WTC11 (cell line): ENCODE results near the gene LMO2. TPM values are rescaled to one million over a fixed set of nuclear protein-coding genes. Genes with fewer than 3 reads are reported as not detected.

Experiments used
- ATAC-seq: fragments of 200-7000 bp; cut with Tn5 transposase; 2 replicates; pipeline ENCODE4 v1.10.0; 2021; ENCODE audit warnings: mild to moderate bottlenecking, moderate library complexity
- CTCF ChIA-PET: fragments of 300-600 bp; sonication (Branson Sonifier 250); formaldehyde crosslinking; loops from one replicate; lab custom pipeline; 2021; ENCODE audit warnings: antibody characterized with exemption; lab: Charles Lee
- POLR2A ChIA-PET: fragments of 350-600 bp; sonication (Branson Sonifier 250); formaldehyde crosslinking; loops from one replicate; lab custom pipeline; 2021; ENCODE audit warnings: antibody characterized with exemption; lab: Charles Lee
- DNase-seq: peaks from one replicate; pipeline ENCODE4 v3.0.0; 2021; ENCODE audit warnings: low spot score
- H3K27ac Mint-ChIP-seq: 2 replicates; pipeline ENCODE4 v1.8.0; 2021; ENCODE audit warnings: mixed read lengths
- H3K27me3 Mint-ChIP-seq: 2 replicates; pipeline ENCODE4 v1.8.0; 2021; ENCODE audit warnings: low read depth, mild to moderate bottlenecking, moderate library complexity, mixed read lengths
- H3K36me3 Mint-ChIP-seq: 2 replicates; pipeline ENCODE4 v1.8.0; 2021; ENCODE audit warnings: mixed read lengths
- H3K4me1 Mint-ChIP-seq: 2 replicates; pipeline ENCODE4 v1.8.0; 2022; ENCODE audit warnings: mixed read lengths
- H3K4me3 Mint-ChIP-seq: 2 replicates; pipeline ENCODE4 v1.8.0; 2021; ENCODE audit warnings: mild to moderate bottlenecking, moderate library complexity, mixed read lengths
- H3K9me3 Mint-ChIP-seq: 2 replicates; pipeline ENCODE4 v1.8.0; 2021; ENCODE audit warnings: mixed read lengths
- ARID4B ChIP-seq: sonication (generic); formaldehyde crosslinking; IDR thresholded peaks from 2 replicates; pipeline ENCODE4 v1.8.0; 2023; ENCODE audit warnings: missing genetic modification reagents, mild to moderate bottlenecking, borderline replicate concordance
- CREB1 ChIP-seq: sonication (generic); formaldehyde crosslinking; IDR thresholded peaks from 2 replicates; pipeline ENCODE4 v1.8.0; 2023; ENCODE audit warnings: mild to moderate bottlenecking, missing genetic modification reagents
- E2F4 ChIP-seq: sonication (generic); formaldehyde crosslinking; IDR thresholded peaks from 2 replicates; pipeline ENCODE4 v1.8.1; 2022; ENCODE audit warnings: low read depth, mild to moderate bottlenecking, moderate library complexity, missing genetic modification reagents, borderline replicate concordance
- E2F5 ChIP-seq: sonication (generic); formaldehyde crosslinking; IDR thresholded peaks from 2 replicates; pipeline ENCODE4 v1.8.1; 2022; ENCODE audit warnings: mild to moderate bottlenecking, moderate library complexity, missing genetic modification reagents
- GABPB1 ChIP-seq: sonication (generic); formaldehyde crosslinking; IDR thresholded peaks from 2 replicates; pipeline ENCODE4 v1.8.1; 2023; ENCODE audit warnings: mild to moderate bottlenecking, missing genetic modification reagents
- HMGA2 ChIP-seq: fragments of 250-450 bp; sonication (Bioruptor Pico); IDR thresholded peaks from 2 replicates; pipeline ENCODE4 v1.4.0; 2021; ENCODE audit warnings: mild to moderate bottlenecking, moderate library complexity
- HMGXB4 ChIP-seq: sonication (generic); formaldehyde crosslinking; IDR thresholded peaks from 2 replicates; pipeline ENCODE4 v1.8.1; 2023; ENCODE audit warnings: mild to moderate bottlenecking, moderate library complexity, missing genetic modification reagents
- JAZF1 ChIP-seq: fragments of 250-450 bp; sonication (Bioruptor Pico); IDR thresholded peaks from 2 replicates; pipeline ENCODE4 v1.9.0; 2021; ENCODE audit warnings: moderate library complexity, mild to moderate bottlenecking, inconsistent platforms
- NFYB ChIP-seq: sonication (generic); formaldehyde crosslinking; conservative IDR thresholded peaks from 2 replicates; pipeline ENCODE4 v1.8.0; 2022; ENCODE audit warnings: low read depth, missing genetic modification reagents
- NR3C1 ChIP-seq: sonication (generic); formaldehyde crosslinking; conservative IDR thresholded peaks from 2 replicates; pipeline ENCODE4 v1.8.1; 2023; ENCODE audit warnings: low read depth, mild to moderate bottlenecking, missing genetic modification reagents
- PREB ChIP-seq: sonication (generic); formaldehyde crosslinking; IDR thresholded peaks from 2 replicates; pipeline ENCODE4 v1.8.1; 2022; ENCODE audit warnings: mild to moderate bottlenecking, missing genetic modification reagents, moderate library complexity, borderline replicate concordance
- RORB ChIP-seq: fragments of 250-450 bp; sonication (Bioruptor Pico); IDR thresholded peaks from 2 replicates; pipeline ENCODE4 v1.9.0; 2021; ENCODE audit warnings: mild to moderate bottlenecking
- SMAD4 ChIP-seq: sonication (generic); formaldehyde crosslinking; IDR thresholded peaks from 2 replicates; pipeline ENCODE4 v1.8.0; 2022; ENCODE audit warnings: mild to moderate bottlenecking, missing genetic modification reagents
- SP1 ChIP-seq: sonication (generic); formaldehyde crosslinking; conservative IDR thresholded peaks from 2 replicates; pipeline ENCODE4 v1.8.1; 2022; ENCODE audit warnings: missing genetic modification reagents
- TEAD1 ChIP-seq: sonication (generic); formaldehyde crosslinking; IDR thresholded peaks from 2 replicates; pipeline ENCODE4 v1.8.0; 2022; ENCODE audit warnings: mild to moderate bottlenecking, missing genetic modification reagents
- ZBTB21 ChIP-seq: sonication (generic); formaldehyde crosslinking; IDR thresholded peaks from 2 replicates; pipeline ENCODE4 v1.8.1; 2023; ENCODE audit warnings: mild to moderate bottlenecking, missing genetic modification reagents, borderline replicate concordance
- ZNF263 ChIP-seq: sonication (generic); formaldehyde crosslinking; IDR thresholded peaks from 2 replicates; pipeline ENCODE4 v1.8.1; 2022; ENCODE audit warnings: low read depth, mild to moderate bottlenecking, moderate library complexity, missing genetic modification reagents
- ZNF317 ChIP-seq: sonication (generic); formaldehyde crosslinking; IDR thresholded peaks from 2 replicates; pipeline ENCODE4 v1.8.1; 2023; ENCODE audit warnings: low read depth, mild to moderate bottlenecking, moderate library complexity, missing genetic modification reagents, borderline replicate concordance
- total RNA-seq: library from RNA; stranded (reverse); gene quantifications from 3 replicates; pipeline ENCODE4 v1.2.3, GENCODE V29; 2021
- TF ChIP-seq, protein P1 (sequence below): sonication (generic); formaldehyde crosslinking; IDR thresholded peaks from 2 replicates; pipeline ENCODE4 v1.8.1; 2022; ENCODE audit warnings: low read depth, missing genetic modification reagents, borderline replicate concordance
- TF ChIP-seq, protein P2 (sequence below): sonication (generic); formaldehyde crosslinking; IDR thresholded peaks from 2 replicates; pipeline ENCODE4 v1.8.0; 2023; ENCODE audit warnings: missing genetic modification reagents

LMO2 gene
- total RNA-seq, 1 experiment from 2014 or later: 3.4 TPM

DNA sequence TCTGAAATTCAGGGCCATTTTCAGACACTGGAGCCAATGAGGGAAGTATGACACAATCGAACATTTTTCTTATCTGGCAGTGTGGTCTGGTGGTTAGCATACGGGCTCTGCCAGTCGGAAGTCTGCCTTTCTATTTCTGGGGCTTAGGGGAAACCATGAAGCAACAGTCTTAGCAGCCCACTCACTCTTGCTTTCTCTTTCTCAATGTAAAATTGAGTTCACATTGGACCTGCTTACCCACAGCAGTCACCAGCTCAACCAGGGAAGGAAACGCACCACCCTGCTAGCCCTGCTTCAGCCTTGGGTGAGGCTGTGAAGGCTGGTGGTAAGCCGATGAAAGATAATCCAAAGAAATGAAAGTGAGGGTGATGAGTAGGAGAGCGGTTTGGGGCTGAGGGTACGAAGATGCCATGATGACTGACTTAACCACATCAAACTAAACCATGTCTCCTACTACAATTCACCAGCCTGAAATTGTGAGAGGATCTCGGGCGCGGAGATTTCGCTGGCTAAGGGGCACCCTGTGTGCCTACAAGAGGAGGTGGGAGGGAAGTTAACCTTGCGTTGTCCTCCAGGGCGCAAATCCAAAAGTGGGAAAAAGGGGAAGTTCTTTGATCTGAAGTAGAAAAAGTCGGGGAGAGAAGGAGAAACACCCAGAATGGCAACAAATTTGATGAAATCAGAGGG lies 2.0 kb upstream of the LMO2 start:
- TF ChIP-seq ZNF263 (CRISPR knock-in tag) (no peak), ZBTB21 (CRISPR knock-in tag) (no peak), ARID4B (CRISPR knock-in tag) (no peak), NR3C1 (no peak), HMGXB4 (CRISPR knock-in tag) (no peak), JAZF1 (CRISPR knock-in tag) (no peak), ZNF317 (CRISPR knock-in tag) (no peak), TEAD1 (no peak), RORB (CRISPR knock-in tag) (no peak), CREB1 (CRISPR knock-in tag) (no peak), E2F4 (CRISPR knock-in tag) (no peak)
- TF ChIP-seq, protein P1, sequence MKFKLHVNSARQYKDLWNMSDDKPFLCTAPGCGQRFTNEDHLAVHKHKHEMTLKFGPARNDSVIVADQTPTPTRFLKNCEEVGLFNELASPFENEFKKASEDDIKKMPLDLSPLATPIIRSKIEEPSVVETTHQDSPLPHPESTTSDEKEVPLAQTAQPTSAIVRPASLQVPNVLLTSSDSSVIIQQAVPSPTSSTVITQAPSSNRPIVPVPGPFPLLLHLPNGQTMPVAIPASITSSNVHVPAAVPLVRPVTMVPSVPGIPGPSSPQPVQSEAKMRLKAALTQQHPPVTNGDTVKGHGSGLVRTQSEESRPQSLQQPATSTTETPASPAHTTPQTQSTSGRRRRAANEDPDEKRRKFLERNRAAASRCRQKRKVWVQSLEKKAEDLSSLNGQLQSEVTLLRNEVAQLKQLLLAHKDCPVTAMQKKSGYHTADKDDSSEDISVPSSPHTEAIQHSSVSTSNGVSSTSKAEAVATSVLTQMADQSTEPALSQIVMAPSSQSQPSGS (CRISPR knock-in tag): no peak
- TF ChIP-seq, all 79 proteins: peak for 0
- no peak for ATAC-seq
- H3K9me3 Mint-ChIP-seq: peaks cover 5% of the 10 kb centered on the region; the same call in 1 of the 2 replicates
- ChIA-PET CTCF (no interaction called here), POLR2A (no interaction called here)
- peaks cover 20% of the 10 kb centered on the region for H3K4me1 Mint-ChIP-seq
- H3K27me3 Mint-ChIP-seq: no peaks in the 10 kb centered on the region
- H3K27ac Mint-ChIP-seq: no peak overlapping the region
- H3K4me3 Mint-ChIP-seq: no peak overlapping the region
- no peak for DNase-seq
- no peaks in the 10 kb centered on the region for H3K36me3 Mint-ChIP-seq

GRCh38 chr11:33892906-33893594 lies 1.2 kb upstream of the LMO2 start:
- H3K4me1 Mint-ChIP-seq: peaks cover 20% of the 10 kb centered on the region
- ChIA-PET POLR2A (no interaction called here), CTCF (no interaction called here)
- no peak overlapping the region for H3K27ac Mint-ChIP-seq
- peaks cover 5% of the 10 kb centered on the region; the same call in 1 of the 2 replicates for H3K9me3 Mint-ChIP-seq
- ATAC-seq (no peak), DNase-seq (no peak)
- H3K36me3 Mint-ChIP-seq: no peaks in the 10 kb centered on the region
- no peaks in the 10 kb centered on the region for H3K27me3 Mint-ChIP-seq
- no peak overlapping the region for H3K4me3 Mint-ChIP-seq
- TF ChIP-seq, protein P2, sequence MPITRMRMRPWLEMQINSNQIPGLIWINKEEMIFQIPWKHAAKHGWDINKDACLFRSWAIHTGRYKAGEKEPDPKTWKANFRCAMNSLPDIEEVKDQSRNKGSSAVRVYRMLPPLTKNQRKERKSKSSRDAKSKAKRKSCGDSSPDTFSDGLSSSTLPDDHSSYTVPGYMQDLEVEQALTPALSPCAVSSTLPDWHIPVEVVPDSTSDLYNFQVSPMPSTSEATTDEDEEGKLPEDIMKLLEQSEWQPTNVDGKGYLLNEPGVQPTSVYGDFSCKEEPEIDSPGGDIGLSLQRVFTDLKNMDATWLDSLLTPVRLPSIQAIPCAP: no peak
- no peak for TF ChIP-seq SMAD4 (CRISPR knock-in tag)
- TF ChIP-seq GABPB1 (CRISPR knock-in tag): no peak
- TF ChIP-seq E2F5 (CRISPR knock-in tag): no peak
- no peak for TF ChIP-seq NFYB (CRISPR knock-in tag)
- TF ChIP-seq PREB: no peak
- TF ChIP-seq SP1: no peak
- TF ChIP-seq HMGA2: no peak
